Measurements from ENCODE around the gene TATDN2.

TATDN2 gene

DNA sequence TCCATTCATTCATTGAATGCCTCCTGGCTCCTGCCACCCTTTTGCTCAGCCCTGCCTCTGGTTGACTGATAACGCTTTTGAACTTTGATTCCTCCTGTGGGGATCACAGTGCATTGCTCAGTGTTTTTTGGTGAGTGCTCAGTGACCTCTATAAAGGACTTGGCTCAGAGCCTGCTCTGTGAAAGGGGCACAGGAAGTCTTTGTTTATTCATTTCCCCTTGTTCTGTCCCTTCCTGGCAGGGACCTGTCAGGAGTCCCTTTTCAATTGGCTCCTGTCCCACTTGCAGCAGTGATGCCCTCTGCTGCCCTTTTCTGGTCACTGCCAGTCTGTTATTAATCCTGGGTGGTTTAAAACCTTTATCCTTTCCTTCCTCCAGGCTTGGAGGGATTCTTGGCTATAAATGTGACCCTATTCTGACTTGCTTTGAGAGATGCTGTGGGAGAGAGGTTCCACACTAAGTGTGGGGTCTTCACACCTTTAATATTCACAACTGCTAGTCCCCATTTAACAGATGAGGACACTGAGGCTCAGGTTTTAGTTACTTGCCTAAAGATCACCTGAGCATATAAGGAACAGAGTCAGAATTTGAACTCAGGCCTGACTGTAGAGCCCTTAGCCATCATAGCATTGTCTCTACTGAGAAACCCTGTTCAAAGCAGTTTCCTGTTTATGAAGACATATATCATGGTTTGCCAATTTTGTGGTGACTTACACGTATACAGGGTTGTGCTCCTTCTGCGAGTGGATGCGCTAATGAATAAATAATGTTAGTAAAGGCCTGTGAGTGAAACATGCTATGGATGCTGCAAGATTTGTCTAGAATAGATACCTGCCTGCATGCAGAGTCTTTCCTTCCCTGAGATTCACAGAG is 23.2 kb upstream of the TATDN2 start:
- DNase-seq (ENCODE audit: low read depth, low spot score): no peak
- ChIA-PET CTCF (interaction anchor here (0.7 to 1.6 kb wide), 5 partner anchors 19 to 278 kb away, joined by 3 to 5 read pairs (median 3); partner anchors contain the start of gene IRAK2), POLR2A (no interaction called here)
- TF ChIP-seq, protein P1, sequence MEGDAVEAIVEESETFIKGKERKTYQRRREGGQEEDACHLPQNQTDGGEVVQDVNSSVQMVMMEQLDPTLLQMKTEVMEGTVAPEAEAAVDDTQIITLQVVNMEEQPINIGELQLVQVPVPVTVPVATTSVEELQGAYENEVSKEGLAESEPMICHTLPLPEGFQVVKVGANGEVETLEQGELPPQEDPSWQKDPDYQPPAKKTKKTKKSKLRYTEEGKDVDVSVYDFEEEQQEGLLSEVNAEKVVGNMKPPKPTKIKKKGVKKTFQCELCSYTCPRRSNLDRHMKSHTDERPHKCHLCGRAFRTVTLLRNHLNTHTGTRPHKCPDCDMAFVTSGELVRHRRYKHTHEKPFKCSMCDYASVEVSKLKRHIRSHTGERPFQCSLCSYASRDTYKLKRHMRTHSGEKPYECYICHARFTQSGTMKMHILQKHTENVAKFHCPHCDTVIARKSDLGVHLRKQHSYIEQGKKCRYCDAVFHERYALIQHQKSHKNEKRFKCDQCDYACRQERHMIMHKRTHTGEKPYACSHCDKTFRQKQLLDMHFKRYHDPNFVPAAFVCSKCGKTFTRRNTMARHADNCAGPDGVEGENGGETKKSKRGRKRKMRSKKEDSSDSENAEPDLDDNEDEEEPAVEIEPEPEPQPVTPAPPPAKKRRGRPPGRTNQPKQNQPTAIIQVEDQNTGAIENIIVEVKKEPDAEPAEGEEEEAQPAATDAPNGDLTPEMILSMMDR (IDR thresholded peaks at IDR 0.05; ENCODE audit: insufficient read depth, low read length, missing control alignments): peak; percentile 68
- no peak overlapping the region for H3K4me3 ChIP-seq (ENCODE audit: low read depth, low read length)

DNA sequence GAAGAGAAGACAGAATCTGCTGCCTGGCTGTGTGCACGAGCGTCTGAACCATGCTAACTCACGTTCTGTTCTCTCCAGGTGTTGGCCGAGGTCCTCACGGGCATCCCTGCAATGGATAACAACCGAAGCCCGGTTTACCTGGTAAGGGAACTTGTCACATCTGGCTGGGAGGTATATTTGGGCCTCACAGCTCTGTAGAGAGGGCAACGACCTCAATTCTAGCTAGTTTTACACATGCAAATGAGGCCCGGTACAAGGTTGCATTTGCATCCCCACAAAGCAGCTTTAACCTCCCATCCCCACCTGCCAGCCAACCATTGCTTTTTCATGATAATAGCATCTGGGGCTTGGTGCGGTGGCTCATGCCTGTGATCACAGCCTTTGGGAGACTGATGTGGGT is 22.0 kb upstream of the TATDN2 start:
- POLR2A ChIA-PET: interaction anchor here (0.6 kb wide), 1 partner anchor 110 kb away, joined by 4 read pairs; no protein-coding TSS in a partner anchor
- CTCF ChIA-PET: interaction anchor here (0.7 to 2.4 kb wide), 7 partner anchors 10 to 280 kb away, joined by 3 to 8 read pairs (median 4); partner anchors contain the start of gene IRAK2
- TF ChIP-seq, protein P1 (IDR thresholded peaks at IDR 0.05; ENCODE audit: insufficient read depth, low read length, missing control alignments): no peak
- DNase-seq (ENCODE audit: low read depth, low spot score): no peak
- no peak overlapping the region for H3K4me3 ChIP-seq (ENCODE audit: low read depth, low read length)

DNA sequence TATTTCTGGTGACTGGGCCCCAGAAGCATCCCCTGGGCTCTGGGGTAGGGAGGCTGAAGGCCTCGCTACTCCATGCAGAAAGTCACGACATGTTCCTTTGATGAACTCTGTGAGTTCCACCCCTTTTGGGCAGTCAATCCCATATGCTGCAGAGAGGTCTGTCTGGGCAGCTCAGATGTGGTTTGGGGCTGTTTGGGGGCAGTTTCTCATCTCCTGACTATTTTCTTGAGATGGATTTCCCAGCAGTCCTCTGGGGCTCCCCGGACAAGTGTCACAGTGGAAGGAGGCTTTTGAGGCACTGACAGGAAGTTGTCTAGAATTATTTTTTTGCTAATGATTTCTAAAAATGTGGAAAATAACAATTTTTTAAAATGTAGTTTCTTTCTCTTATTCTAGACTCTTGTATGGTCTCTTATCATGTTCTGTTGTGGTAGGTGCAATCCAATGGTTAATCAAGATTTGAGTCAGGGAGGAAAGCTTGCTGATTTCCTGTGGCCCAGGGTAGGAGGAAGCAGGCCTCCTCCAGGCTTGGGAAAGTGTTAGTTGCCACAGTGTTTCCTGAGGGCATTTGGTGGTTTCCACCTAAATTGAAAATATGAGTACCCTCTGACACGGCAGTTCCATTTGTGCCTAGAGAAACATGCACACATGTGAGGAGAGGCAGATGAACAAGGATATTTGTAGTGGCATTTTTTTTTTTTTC is 19.9 kb upstream of the TATDN2 start:
- ChIA-PET CTCF (interaction anchor here (1.0 to 2.4 kb wide), 2 partner anchors 36 to 295 kb away, joined by 3 to 8 read pairs; no protein-coding TSS in a partner anchor), POLR2A (no interaction called here)
- TF ChIP-seq, protein P1 (IDR thresholded peaks at IDR 0.05; ENCODE audit: insufficient read depth, low read length, missing control alignments): no peak
- no peak for DNase-seq (ENCODE audit: low read depth, low spot score)
- no peak overlapping the region for H3K4me3 ChIP-seq (ENCODE audit: low read depth, low read length)

DNA sequence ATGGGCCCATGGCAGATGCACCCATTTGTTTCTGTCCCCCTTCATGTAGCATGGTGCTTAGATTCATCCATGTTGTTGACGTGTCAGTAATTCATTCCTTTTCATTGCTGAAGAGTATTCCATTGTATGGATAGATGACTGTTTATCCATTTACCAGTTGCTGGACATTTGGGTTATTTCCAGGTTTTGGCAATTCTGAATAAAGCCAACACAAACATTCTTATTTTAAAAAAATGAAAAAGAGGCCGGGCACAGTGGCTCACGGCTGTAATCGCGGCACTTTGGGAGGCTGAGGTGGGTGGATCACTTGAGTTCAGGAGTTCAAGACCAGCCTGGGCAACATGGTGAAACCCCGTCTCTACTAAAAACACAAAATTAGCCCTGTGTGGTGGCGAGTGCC is 18.7 kb upstream of the TATDN2 start:
- POLR2A ChIA-PET: no interaction called here
- TF ChIP-seq, protein P1 (IDR thresholded peaks at IDR 0.05; ENCODE audit: insufficient read depth, low read length, missing control alignments): no peak
- CTCF ChIA-PET: interaction anchor here (1.1 kb wide), 1 partner anchor 298 kb away, joined by 3 read pairs; no protein-coding TSS in a partner anchor

DNA sequence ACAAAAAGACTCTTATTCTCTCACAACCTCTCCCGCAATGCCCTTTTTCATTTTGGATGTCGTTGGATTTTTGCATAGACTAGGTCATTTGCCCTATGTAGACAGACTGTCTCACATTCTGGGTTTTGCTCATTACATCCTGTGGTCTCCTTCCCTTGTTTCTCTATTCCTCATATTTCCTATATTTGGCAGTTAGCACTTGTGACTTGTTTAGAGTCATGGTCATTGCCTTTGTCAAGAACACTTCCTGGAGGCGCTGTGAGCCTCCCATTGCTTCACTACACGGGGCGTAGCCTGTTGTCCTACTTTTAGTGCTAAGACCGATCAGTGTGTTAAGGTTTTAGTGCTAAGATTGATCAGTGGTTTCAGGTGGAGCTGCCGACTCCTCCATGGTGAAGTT is 16.1 kb upstream of the TATDN2 start:
- CTCF ChIA-PET: interaction anchor here (1.5 kb wide), 1 partner anchor 286 kb away, joined by 4 read pairs; no protein-coding TSS in a partner anchor
- no peak overlapping the region for H3K4me3 ChIP-seq (ENCODE audit: low read depth, low read length)
- POLR2A ChIA-PET: interaction anchor here (1.3 kb wide), 1 partner anchor 16 kb away, joined by 3 read pairs; the partner anchor contains the start of gene TATDN2
- DNase-seq (ENCODE audit: low read depth, low spot score): no peak
- TF ChIP-seq, protein P1 (IDR thresholded peaks at IDR 0.05; ENCODE audit: insufficient read depth, low read length, missing control alignments): no peak

More for the DNA sequence above, 18.7 kb upstream of the TATDN2 start:
- no peak overlapping the region for H3K4me3 ChIP-seq (ENCODE audit: low read depth, low read length)
- DNase-seq (ENCODE audit: low read depth, low spot score): no peak

Data from AG04449 (cell line).